Peyer's patch (tissue), 4 donors: ENCODE measurements around the gene COG8. TPM values are rescaled to one million over a fixed set of nuclear protein-coding genes. Genes with fewer than 3 reads are reported as not detected.

Experiments
- DNase-seq, 3 donors: peaks; one replicate each; pipeline ENCODE4 v3.0.0-alpha.2; 2017 to 2019
- H3K27ac ChIP-seq, 4 donors: fragments of 200-600 bp; sonication (generic); one replicate each; pipeline ENCODE4 v1.5.1; 2016 to 2019
- H3K27me3 ChIP-seq, 2 donors: fragments of 200-600 bp; sonication (generic); one replicate each; pipeline ENCODE4 v1.5.1; 2019
- H3K36me3 ChIP-seq, 3 donors: fragments of 200-600 bp; sonication (generic); one replicate each; pipeline ENCODE4 v1.5.1; 2016 to 2019
- H3K4me1 ChIP-seq, 4 donors: fragments of 200-600 bp; sonication (generic); one replicate each; pipeline ENCODE4 v1.5.1; 2016 to 2019
- H3K4me3 ChIP-seq, 4 donors: fragments of 200-600 bp; sonication (generic); 1 replicate in 3 of 4; 2 replicates in 1 of 4; pipeline ENCODE4 v1.5.1; 2016 to 2019; ENCODE audit warnings: mild to moderate bottlenecking in 1 of 4
- H3K9me3 ChIP-seq, 4 donors: fragments of 200-600 bp; sonication (generic); one replicate each; pipeline ENCODE4 v1.5.1; 2016 to 2019; ENCODE audit warnings: mild to moderate bottlenecking in 1 of 4
- POLR2A ChIP-seq, 2 donors: fragments of 450-650 bp; IDR thresholded peaks; one replicate each; pipeline ENCODE4 v1.5.1; 2017; ENCODE audit warnings: antibody characterized with exemption in 2 of 2, mild to moderate bottlenecking in 2 of 2, moderate library complexity in 2 of 2
- total RNA-seq, 4 donors: library from RNA; depleted of rRNA; stranded (reverse); fragments of >200 nt; gene quantifications; one replicate each; pipeline ENCODE4 v1.1.0, GENCODE V29; 2016
- TF ChIP-seq, protein P1 (sequence below), 6 experiments: fragments of 450-650 bp in 4 of 6; fragments of 200-600 bp in 2 of 6; sonication (generic) in 1 of 6; IDR thresholded peaks; one replicate each; pipeline ENCODE4 v1.5.1; 2017 to 2019; ENCODE audit warnings: antibody characterized with exemption in 6 of 6, mild to moderate bottlenecking in 3 of 6, moderate library complexity in 1 of 6

Gene COG8
- total RNA-seq, 4 donors from 2014 or later = 57.3 to 79.5 (median 77.0) TPM

DNA sequence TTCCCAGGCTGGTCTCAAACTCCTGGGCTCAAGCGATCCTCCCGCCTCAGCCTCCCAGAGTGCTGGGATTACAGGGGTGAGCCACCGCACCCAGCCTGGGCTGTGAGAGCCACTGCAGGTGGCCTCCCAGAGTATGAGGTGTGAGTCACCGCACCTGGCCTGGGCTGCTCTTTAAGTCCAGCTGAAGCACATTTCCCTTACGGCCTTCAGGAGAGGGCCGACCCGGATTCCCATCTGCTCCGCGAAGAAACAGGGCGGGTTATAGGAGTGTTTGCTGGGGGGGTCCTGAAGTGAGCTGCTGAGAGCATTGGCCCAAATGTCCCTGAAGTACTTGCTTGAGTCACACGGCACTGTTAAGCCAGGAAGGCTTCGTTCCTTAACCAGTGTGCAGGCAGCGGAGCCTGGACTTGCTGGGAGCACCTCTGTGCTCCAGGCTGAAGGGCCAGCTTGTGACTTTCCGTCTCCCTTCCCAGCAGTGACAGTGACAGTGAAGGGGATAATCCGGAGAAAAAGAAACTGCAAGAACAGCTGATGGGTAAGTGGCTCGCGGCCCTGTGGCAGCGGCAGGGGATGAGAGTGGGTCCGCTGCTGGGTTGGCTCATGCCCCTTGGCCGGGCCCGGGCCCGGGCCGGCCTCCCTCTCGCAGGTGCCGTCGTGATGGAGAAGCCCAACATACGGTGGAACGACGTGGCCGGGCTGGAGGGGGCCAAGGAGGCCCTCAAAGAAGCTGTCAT is 21.0 kb downstream of the COG8 start:
- TF ChIP-seq POLR2A (IDR thresholded peaks at IDR 0.05) = no peak
- TF ChIP-seq, protein P1, sequence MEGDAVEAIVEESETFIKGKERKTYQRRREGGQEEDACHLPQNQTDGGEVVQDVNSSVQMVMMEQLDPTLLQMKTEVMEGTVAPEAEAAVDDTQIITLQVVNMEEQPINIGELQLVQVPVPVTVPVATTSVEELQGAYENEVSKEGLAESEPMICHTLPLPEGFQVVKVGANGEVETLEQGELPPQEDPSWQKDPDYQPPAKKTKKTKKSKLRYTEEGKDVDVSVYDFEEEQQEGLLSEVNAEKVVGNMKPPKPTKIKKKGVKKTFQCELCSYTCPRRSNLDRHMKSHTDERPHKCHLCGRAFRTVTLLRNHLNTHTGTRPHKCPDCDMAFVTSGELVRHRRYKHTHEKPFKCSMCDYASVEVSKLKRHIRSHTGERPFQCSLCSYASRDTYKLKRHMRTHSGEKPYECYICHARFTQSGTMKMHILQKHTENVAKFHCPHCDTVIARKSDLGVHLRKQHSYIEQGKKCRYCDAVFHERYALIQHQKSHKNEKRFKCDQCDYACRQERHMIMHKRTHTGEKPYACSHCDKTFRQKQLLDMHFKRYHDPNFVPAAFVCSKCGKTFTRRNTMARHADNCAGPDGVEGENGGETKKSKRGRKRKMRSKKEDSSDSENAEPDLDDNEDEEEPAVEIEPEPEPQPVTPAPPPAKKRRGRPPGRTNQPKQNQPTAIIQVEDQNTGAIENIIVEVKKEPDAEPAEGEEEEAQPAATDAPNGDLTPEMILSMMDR (IDR thresholded peaks at IDR 0.05) = no peak
- no peaks in the 10 kb centered on the region for H3K4me1 ChIP-seq
- H3K27ac ChIP-seq = no peak overlapping the region
- DNase-seq = peak in 1 of 3 donors; percentile 12
- no peak overlapping the region for H3K4me3 ChIP-seq
- no peaks in the 10 kb centered on the region for H3K9me3 ChIP-seq
- no peaks in the 10 kb centered on the region for H3K27me3 ChIP-seq
- peaks cover 0 to 95% (median 2%) of the 10 kb centered on the region in 3 donors for H3K36me3 ChIP-seq

DNA sequence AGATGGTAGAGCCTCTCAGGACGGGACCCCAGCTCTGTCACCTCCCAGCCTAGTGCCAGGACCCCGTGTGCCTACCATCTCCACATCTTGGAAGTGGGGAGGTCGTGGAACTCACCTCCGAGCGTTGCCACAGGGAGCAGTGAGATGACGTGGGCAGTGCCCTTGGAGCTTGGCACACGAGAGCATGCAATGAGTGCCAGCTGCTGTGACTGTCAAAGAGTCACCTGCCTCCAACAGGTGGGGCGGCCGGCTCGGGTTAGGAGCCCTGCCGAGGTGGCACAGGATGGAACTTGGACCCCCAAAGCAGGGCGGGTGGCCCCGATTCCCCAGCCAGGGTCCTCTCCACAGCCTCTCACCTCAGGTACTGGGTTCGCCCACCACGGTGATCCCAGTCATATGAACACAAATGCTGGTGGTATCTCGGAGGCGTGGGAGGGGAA is 22.7 kb downstream of the COG8 start:
- H3K4me1 ChIP-seq = peaks cover 0 to 14% (median 5%) of the 10 kb centered on the region in 4 donors
- peak in 2 of 3 donors; percentile 8 to 36 for DNase-seq
- TF ChIP-seq, protein P1 (IDR thresholded peaks at IDR 0.05) = no peak
- TF ChIP-seq POLR2A (IDR thresholded peaks at IDR 0.05) = no peak
- H3K27ac ChIP-seq = no peak overlapping the region
- H3K4me3 ChIP-seq = no peak overlapping the region
- no peaks in the 10 kb centered on the region for H3K9me3 ChIP-seq
- H3K27me3 ChIP-seq = no peaks in the 10 kb centered on the region
- peaks cover 0 to 78% (median 2%) of the 10 kb centered on the region in 3 donors for H3K36me3 ChIP-seq

DNA sequence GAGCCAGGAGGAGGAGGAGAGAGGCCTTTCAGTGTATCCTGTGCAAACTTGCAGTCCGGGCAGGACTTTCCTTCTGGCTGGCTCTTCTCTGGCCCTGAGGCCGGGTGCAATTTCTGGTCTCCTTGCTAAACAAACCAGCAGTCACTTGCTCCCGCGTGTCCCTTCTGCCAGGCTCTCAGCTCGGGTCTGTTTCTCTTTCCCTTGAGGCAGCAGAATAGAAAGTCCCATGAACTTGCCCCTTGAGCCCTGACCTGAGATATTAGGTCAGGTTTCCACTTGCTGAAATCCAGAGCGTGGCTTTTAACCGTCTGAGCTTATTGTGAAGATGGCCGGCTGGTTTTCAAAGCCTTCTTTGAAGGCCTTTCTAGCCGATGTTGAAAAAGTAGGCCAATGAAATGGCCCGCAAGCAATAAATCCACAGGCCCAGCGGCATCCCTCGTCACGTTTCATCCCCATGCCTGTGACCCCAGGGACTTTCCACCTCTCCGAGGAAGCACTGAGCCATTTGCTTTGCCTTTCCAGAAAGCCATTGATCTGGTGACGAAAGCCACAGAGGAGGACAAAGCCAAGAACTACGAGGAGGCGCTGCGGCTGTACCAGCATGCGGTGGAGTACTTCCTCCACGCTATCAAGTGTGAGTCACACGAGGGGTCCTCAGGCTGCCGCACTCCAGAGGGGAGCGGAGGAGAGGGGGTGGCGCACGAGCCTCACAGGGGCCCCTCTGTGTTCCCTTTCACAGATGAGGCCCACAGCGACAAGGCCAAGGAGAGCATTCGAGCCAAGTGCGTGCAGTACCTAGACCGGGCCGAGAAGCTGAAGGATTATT is 23.7 kb downstream of the COG8 start:
- H3K36me3 ChIP-seq = peaks cover 0 to 69% (median 2%) of the 10 kb centered on the region in 3 donors
- no peaks in the 10 kb centered on the region for H3K9me3 ChIP-seq
- H3K27ac ChIP-seq = no peak overlapping the region
- DNase-seq = peak in 2 of 3 donors; percentile 11 to 37
- H3K4me1 ChIP-seq = peaks cover 0 to 14% (median 5%) of the 10 kb centered on the region in 4 donors
- no peak overlapping the region for H3K4me3 ChIP-seq
- TF ChIP-seq POLR2A (IDR thresholded peaks at IDR 0.05) = no peak
- TF ChIP-seq, protein P1 (IDR thresholded peaks at IDR 0.05) = no peak
- no peaks in the 10 kb centered on the region for H3K27me3 ChIP-seq

DNA sequence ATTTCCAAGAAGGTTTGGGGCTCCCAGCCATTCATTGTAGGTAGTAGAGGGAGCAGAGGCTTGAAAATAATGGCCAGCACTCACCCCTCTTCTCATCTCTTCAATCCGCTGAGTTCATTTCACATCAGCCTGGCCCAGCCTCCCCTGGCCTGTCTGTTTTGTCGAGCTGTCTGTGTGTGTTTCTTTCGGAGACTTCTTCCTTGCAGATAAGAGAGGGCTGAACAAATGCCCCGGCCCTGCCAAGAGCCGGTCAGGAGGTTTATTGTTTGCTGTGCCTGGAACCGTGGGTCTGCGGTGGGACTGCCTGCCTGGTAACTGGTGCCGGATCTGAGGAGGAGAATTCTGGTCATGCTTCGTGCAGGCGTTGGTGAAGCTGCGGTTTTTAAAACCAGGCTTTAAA is 24.8 kb downstream of the COG8 start:
- peaks cover 0 to 57% (median 0%) of the 10 kb centered on the region in 3 donors for H3K36me3 ChIP-seq
- H3K4me3 ChIP-seq = no peak overlapping the region
- DNase-seq = peak in 1 of 3 donors; percentile 13
- H3K27me3 ChIP-seq = no peaks in the 10 kb centered on the region
- no peaks in the 10 kb centered on the region for H3K9me3 ChIP-seq
- no peak overlapping the region for H3K27ac ChIP-seq
- TF ChIP-seq, protein P1 (IDR thresholded peaks at IDR 0.05) = no peak
- no peak for TF ChIP-seq POLR2A (IDR thresholded peaks at IDR 0.05)
- H3K4me1 ChIP-seq = peaks cover 0 to 14% (median 7%) of the 10 kb centered on the region in 4 donors

DNA sequence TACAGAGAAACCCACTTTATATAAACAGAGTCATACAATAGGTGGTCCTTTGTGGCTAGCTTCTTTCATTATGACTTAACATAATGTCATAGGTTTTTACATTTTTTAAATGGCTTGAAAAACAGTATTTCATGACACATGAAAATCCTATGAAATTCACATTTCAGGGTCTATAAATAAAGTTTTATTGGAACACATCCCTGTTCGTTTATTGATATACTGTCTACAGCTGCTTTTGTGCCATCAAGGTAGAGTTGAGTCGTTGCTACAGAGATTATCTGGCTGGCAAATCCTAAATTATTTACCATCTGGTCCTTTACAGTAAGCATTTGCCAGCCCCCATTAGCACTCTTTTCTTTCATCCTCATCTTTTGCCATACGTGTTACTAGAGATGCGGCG is 25.9 kb downstream of the COG8 start:
- peaks cover 0 to 47% (median 0%) of the 10 kb centered on the region in 3 donors for H3K36me3 ChIP-seq
- H3K9me3 ChIP-seq = no peaks in the 10 kb centered on the region
- no peak overlapping the region for H3K4me3 ChIP-seq
- DNase-seq = no peak
- H3K4me1 ChIP-seq = peaks cover 0 to 14% (median 7%) of the 10 kb centered on the region in 4 donors
- no peak overlapping the region for H3K27ac ChIP-seq
- H3K27me3 ChIP-seq = no peaks in the 10 kb centered on the region
- TF ChIP-seq POLR2A (IDR thresholded peaks at IDR 0.05) = no peak
- TF ChIP-seq, protein P1 (IDR thresholded peaks at IDR 0.05) = no peak
